Small intestine (tissue), 7 donors: ENCODE data around the gene KIAA0930. TPM values are rescaled to one million over a fixed set of nuclear protein-coding genes. Genes with fewer than 3 reads are reported as not detected.

ENCODE experiments used
- DNase-seq, 2 donors: peaks; one replicate each; pipeline versions ENCODE4 v3.0.0 to v3.0.0-alpha.2; 2013
- FAIRE-seq: peaks from 2 replicates; lab custom pipeline; 2012; peaks lifted over from hg19 to GRCh38; lab: Jason Lieb, UNC
- H3K27ac ChIP-seq, 3 donors: one replicate each; pipeline ENCODE4 v1.5.1; 2013; ENCODE audit warnings: low read length in 2 of 3, mild to moderate bottlenecking in 2 of 3, control low read depth in 1 of 3, inconsistent platforms in 1 of 3, low read depth in 1 of 3, moderate library complexity in 1 of 3
- H3K27me3 ChIP-seq, 3 donors: one replicate each; pipeline ENCODE4 v1.6.1; 2013; ENCODE audit warnings: low read length in 3 of 3, inconsistent platforms in 1 of 3; ENCODE audit not compliant: control insufficient read depth in 3 of 3, insufficient read depth in 3 of 3
- H3K36me3 ChIP-seq, 3 donors: one replicate each; pipeline ENCODE4 v1.6.1; 2013; ENCODE audit warnings: low read length in 3 of 3, inconsistent platforms in 1 of 3, low read depth in 1 of 3, mild to moderate bottlenecking in 1 of 3, moderate library complexity in 1 of 3; ENCODE audit not compliant: control insufficient read depth in 3 of 3, insufficient read depth in 2 of 3
- H3K4me1 ChIP-seq, 3 donors: one replicate each; pipeline ENCODE4 v1.6.1; 2013; ENCODE audit warnings: low read length in 2 of 3, inconsistent platforms in 1 of 3, low read depth in 1 of 3, mild to moderate bottlenecking in 1 of 3, moderate library complexity in 1 of 3; ENCODE audit not compliant: control insufficient read depth in 3 of 3, insufficient read depth in 2 of 3
- H3K4me3 ChIP-seq, 3 donors: one replicate each; pipeline ENCODE4 v1.5.1; 2013; ENCODE audit warnings: low read length in 3 of 3, control low read depth in 1 of 3, inconsistent platforms in 1 of 3, low read depth in 1 of 3, mild to moderate bottlenecking in 1 of 3, moderate library complexity in 1 of 3
- H3K9me3 ChIP-seq, 2 donors: one replicate each; pipeline ENCODE4 v1.6.1; 2013; ENCODE audit warnings: low read depth in 1 of 2, low read length in 1 of 2; ENCODE audit not compliant: control insufficient read depth in 2 of 2, insufficient read depth in 1 of 2
- WGBS, 3 donors: extraction: QIAGEN DNeasy Blood & Tissue Kit; methylation state at CpG; one replicate each; pipeline ENCODE4 v1.1.7; 2013; 5-methylcytosine and 5-hydroxymethylcytosine counted together
- polyA plus RNA-seq, 4 donors: library from polyadenylated mRNA; stranded (reverse) in 3 of 4; unstranded in 1 of 4; fragments of 200-250 nt in 3 of 4; fragments of 120-200 nt in 1 of 4; gene quantifications; one replicate each; pipeline versions ENCODE4 v1.2.1 to v1.2.3, GENCODE V29; 2013
- donor health status: healthy with polysubstance abuse.
- donor health status: control.
- donor health status: control.
- donor health status: Bipolar disorder and iron deficiency.
- donor health status: healthy.

Gene KIAA0930
- polyA plus RNA-seq, 4 donors = 19.3 to 29.0 (median 26.0) TPM

GRCh38 chr22:45207981-45208664, 32.6 kb downstream of the KIAA0930 start:
- Histone ChIP-seq H3K4me1 (peaks cover 0 to 4% (median 0%) of the 10 kb centered on the region in 3 donors), H3K4me3 (no peak overlapping the region), H3K36me3 (peaks cover 0 to 44% (median 3%) of the 10 kb centered on the region in 3 donors), H3K27me3 (no peaks in the 10 kb centered on the region), H3K9me3 (no peaks in the 10 kb centered on the region), H3K27ac (no peak overlapping the region)
- FAIRE-seq (no peak), DNase-seq (no peak)
- WGBS, 3 donors = 84 to 89% (median 84%) methylated on average over 24 of the region's 24 CpGs

GRCh38 chr22:45207533-45207932, 33.2 kb downstream of the KIAA0930 start:
- Histone ChIP-seq H3K9me3 (no peaks in the 10 kb centered on the region), H3K36me3 (peaks cover 0 to 48% (median 9%) of the 10 kb centered on the region in 3 donors), H3K27ac (no peak overlapping the region), H3K4me3 (no peak overlapping the region), H3K4me1 (peaks cover 0 to 4% (median 0%) of the 10 kb centered on the region in 3 donors), H3K27me3 (no peaks in the 10 kb centered on the region)
- no peak for FAIRE-seq
- DNase-seq = no peak
- WGBS, 3 donors = 95 to 96% (median 95%) methylated on average over 13 of the region's 13 CpGs

- no peak overlapping the region for H3K4me3 ChIP-seq
- no peaks in the 10 kb centered on the region for H3K27me3 ChIP-seq
- 87 to 97% (median 90%) methylated on average over 6 of the region's 6 CpGs for WGBS, 3 donors
- no peak for DNase-seq
- no peak overlapping the region for H3K27ac ChIP-seq
- peaks cover 0 to 56% (median 9%) of the 10 kb centered on the region in 3 donors for H3K36me3 ChIP-seq
- no peaks in the 10 kb centered on the region for H3K4me1 ChIP-seq
- no peak for FAIRE-seq
- H3K9me3 ChIP-seq = no peaks in the 10 kb centered on the region
These were observed 34.5 kb downstream of the KIAA0930 start for GRCh38 chr22:45206233-45206632.

GRCh38 chr22:45205276-45205925, 35.3 kb downstream of the KIAA0930 start:
- H3K9me3 ChIP-seq = no peaks in the 10 kb centered on the region
- 91 to 96% (median 93%) methylated on average over 19 to 20 of the region's 20 CpGs for WGBS, 3 donors
- no peak overlapping the region for H3K4me3 ChIP-seq
- peaks cover 0 to 58% (median 9%) of the 10 kb centered on the region in 3 donors for H3K36me3 ChIP-seq
- FAIRE-seq (no peak), DNase-seq (no peak)
- H3K27me3 ChIP-seq = no peaks in the 10 kb centered on the region
- no peak overlapping the region for H3K27ac ChIP-seq
- H3K4me1 ChIP-seq = no peaks in the 10 kb centered on the region

GRCh38 chr22:45204819-45205218, 35.9 kb downstream of the KIAA0930 start:
- H3K36me3 ChIP-seq = peaks cover 0 to 58% (median 9%) of the 10 kb centered on the region in 3 donors
- DNase-seq (no peak), FAIRE-seq (no peak)
- WGBS, 3 donors = 88 to 94% (median 93%) methylated on average over 14 of the region's 14 CpGs
- no peaks in the 10 kb centered on the region for H3K4me1 ChIP-seq
- H3K4me3 ChIP-seq = no peak overlapping the region
- no peaks in the 10 kb centered on the region for H3K9me3 ChIP-seq
- no peaks in the 10 kb centered on the region for H3K27me3 ChIP-seq
- no peak overlapping the region for H3K27ac ChIP-seq

GRCh38 chr22:45204241-45204640, 36.5 kb downstream of the KIAA0930 start:
- H3K9me3 ChIP-seq = no peaks in the 10 kb centered on the region
- H3K4me3 ChIP-seq = no peak overlapping the region
- H3K36me3 ChIP-seq = peaks cover under 1 to 59% (median 9%) of the 10 kb centered on the region in 3 donors
- 88 to 93% (median 90%) methylated on average over 13 of the region's 13 CpGs for WGBS, 3 donors
- FAIRE-seq (no peak), DNase-seq (no peak)
- no peaks in the 10 kb centered on the region for H3K27me3 ChIP-seq
- no peaks in the 10 kb centered on the region for H3K4me1 ChIP-seq
- H3K27ac ChIP-seq = no peak overlapping the region

GRCh38 chr22:45203150-45203951, 37.3 kb downstream of the KIAA0930 start:
- H3K4me1 ChIP-seq = no peaks in the 10 kb centered on the region
- no peak overlapping the region for H3K4me3 ChIP-seq
- DNase-seq (no peak), FAIRE-seq (no peak)
- H3K27me3 ChIP-seq = no peaks in the 10 kb centered on the region
- no peak overlapping the region for H3K27ac ChIP-seq
- peaks cover 3 to 62% (median 9%) of the 10 kb centered on the region in 3 donors for H3K36me3 ChIP-seq
- 94 to 95% (median 95%) methylated on average over 38 to 40 of the region's 40 CpGs for WGBS, 3 donors
- no peaks in the 10 kb centered on the region for H3K9me3 ChIP-seq
